Activated T-helper 2 cell treated with anti-CD3 and anti-CD28 coated beads, Interferon-gamma antibody, Interleukin-2, Interleukin-4, amounts not matched to agents 10 μg/mL and 5 μg/mL and 100 μg/mL, durations not matched to agents 14 hours and 24 hours and 36 hours (primary cell): ENCODE data around the gene MNS1. TPM values are rescaled to one million over a fixed set of nuclear protein-coding genes. Genes with fewer than 3 reads are reported as not detected.

Experiments
- DNase-seq: peaks from one replicate; pipeline ENCODE4 v3.0.0; 2021; ENCODE audit warnings: low spot score
- H3K27ac Mint-ChIP-seq: one replicate; pipeline ENCODE4 v1.8.0; 2021; ENCODE audit warnings: mixed read lengths
- H3K27me3 Mint-ChIP-seq: one replicate; pipeline ENCODE4 v1.8.0; 2021; ENCODE audit warnings: low read depth, mixed read lengths
- H3K36me3 Mint-ChIP-seq: one replicate; pipeline ENCODE4 v1.8.0; 2021; ENCODE audit warnings: low read depth, mixed read lengths
- H3K4me1 Mint-ChIP-seq: one replicate; pipeline ENCODE4 v1.8.0; 2021; ENCODE audit warnings: low read depth, mixed read lengths
- H3K4me3 Mint-ChIP-seq: one replicate; pipeline ENCODE4 v1.8.0; 2021; ENCODE audit warnings: low read depth, mild to moderate bottlenecking, moderate library complexity, mixed read lengths
- H3K9me3 Mint-ChIP-seq: one replicate; pipeline ENCODE4 v1.8.0; 2021; ENCODE audit warnings: mixed read lengths
- intact Hi-C: fragments of 100-400 bp; cut with micrococcal nuclease; formaldehyde crosslinking; loops from one replicate; pipeline ENCODE4 v1.15.1; 2023
- total RNA-seq: library from RNA; stranded (reverse); gene quantifications from 2 replicates; pipeline ENCODE4 v1.2.3, GENCODE V29; 2022

The MNS1 gene
- total RNA-seq, 1 donor from 2014 or later: 0.14 TPM

DNA sequence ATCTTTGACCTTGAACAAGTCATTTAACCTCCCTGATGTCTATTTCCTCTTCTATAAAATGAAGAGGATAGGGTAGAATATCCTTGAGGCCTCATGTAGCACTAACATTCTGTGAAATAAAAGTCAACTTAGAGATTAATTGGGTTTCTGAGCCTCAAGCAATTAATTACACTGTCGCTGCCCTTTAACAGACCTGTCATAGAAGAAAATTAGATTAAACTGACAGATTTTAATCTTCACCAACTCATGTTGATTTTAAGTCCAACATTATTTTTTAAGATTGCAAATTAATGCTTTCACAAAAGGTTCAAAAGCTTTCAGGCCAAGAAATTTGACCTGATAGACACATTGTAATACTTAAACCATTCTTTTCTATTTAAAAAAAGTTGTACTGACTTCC, 8.1 kb upstream of the MNS1 start:
- H3K36me3 Mint-ChIP-seq: no peaks in the 10 kb centered on the region
- H3K4me3 Mint-ChIP-seq: no peak overlapping the region
- H3K27ac Mint-ChIP-seq: no peak overlapping the region
- intact Hi-C loops: no loop called here
- no peak for DNase-seq
- H3K27me3 Mint-ChIP-seq: peaks cover 18% of the 10 kb centered on the region
- peaks cover 9% of the 10 kb centered on the region for H3K4me1 Mint-ChIP-seq
- no peaks in the 10 kb centered on the region for H3K9me3 Mint-ChIP-seq

DNA sequence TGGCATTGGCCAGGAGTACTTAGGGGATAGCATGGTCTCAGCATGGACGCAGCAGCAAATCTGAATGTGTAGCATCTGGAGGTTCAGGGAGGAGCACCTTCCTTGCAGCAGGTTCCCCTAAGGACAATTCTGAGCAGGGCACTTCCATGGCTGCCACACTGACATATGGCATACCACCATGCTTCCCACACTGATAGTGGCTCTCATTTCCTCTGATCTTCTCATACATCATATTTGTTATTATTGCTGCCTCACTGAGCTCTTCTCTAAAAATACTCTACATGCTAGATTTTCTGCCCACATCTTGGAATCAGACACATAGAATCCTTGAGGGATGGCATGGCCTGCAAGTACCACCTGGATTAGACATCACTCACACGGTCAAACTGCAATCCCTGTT, 7.3 kb upstream of the MNS1 start:
- DNase-seq: no peak
- H3K9me3 Mint-ChIP-seq: no peaks in the 10 kb centered on the region
- H3K36me3 Mint-ChIP-seq: no peaks in the 10 kb centered on the region
- no peak overlapping the region for H3K4me3 Mint-ChIP-seq
- peaks cover 10% of the 10 kb centered on the region for H3K4me1 Mint-ChIP-seq
- peaks cover 19% of the 10 kb centered on the region for H3K27me3 Mint-ChIP-seq
- no peak overlapping the region for H3K27ac Mint-ChIP-seq
- intact Hi-C loops: no loop called here

DNA sequence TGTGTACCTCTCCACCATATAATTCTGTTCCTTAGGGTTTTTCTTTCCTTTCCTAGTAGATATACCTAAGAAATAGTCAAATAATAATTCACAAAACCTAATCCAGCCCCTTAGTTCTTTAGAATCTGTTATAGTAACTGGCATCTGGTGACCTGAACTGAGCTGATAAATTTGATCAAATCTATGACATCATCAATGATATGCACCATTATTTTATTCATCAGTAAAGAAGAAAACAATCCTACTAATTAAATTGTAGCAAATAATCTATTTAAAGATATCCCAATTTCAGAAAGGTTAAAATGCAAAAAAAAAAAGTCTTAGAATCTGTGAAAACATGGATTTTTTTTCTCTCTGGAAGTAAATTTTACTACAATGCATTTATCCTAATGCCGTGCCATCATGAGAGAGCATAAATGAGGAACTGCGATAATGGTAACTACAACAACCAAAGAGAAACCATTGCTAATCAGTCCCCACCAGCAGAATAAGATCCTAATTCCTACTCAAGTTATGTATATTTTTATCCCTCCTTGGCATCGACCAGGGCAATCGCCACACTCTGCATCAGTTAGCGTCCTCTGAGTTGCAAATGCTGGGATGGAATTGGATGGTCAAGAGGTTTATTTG, 6.6 kb upstream of the MNS1 start:
- no peak overlapping the region for H3K27ac Mint-ChIP-seq
- H3K9me3 Mint-ChIP-seq: no peaks in the 10 kb centered on the region
- H3K36me3 Mint-ChIP-seq: no peaks in the 10 kb centered on the region
- intact Hi-C loops: no loop called here
- peaks cover 10% of the 10 kb centered on the region for H3K4me1 Mint-ChIP-seq
- no peak for DNase-seq
- no peak overlapping the region for H3K4me3 Mint-ChIP-seq
- peaks cover 20% of the 10 kb centered on the region for H3K27me3 Mint-ChIP-seq

DNA sequence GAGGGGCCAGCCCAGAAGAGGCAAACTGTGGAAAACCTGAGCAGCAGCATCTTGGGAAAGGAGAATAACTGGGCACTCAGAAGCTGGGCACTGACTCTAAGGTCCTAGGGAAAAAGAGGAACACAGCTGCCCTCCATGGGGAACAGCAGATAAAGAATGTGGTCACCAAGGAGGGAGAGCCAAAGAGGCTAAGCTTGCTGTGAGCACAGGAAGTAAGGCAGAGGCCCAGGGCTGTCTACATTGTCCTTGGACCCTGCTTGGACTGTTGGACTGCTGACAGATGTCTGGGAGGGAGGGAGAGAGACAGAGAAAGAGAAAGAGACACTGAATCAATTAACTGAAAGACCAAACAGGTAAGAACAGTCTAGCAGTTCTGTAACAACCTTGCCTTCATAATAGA, 4.5 kb upstream of the MNS1 start:
- peaks cover 30% of the 10 kb centered on the region for H3K27me3 Mint-ChIP-seq
- intact Hi-C loops: loop anchor here (5.0 kb wide), 1 partner anchor 642 kb away; no protein-coding TSS in a partner anchor

GRCh38 chr15:56468401-56468800, 3.5 kb upstream of the MNS1 start:
- Mint-ChIP-seq H3K36me3 (no peaks in the 10 kb centered on the region), H3K4me3 (peak overlapping the region; percentile 54), H3K9me3 (no peaks in the 10 kb centered on the region), H3K4me1 (peaks cover 26% of the 10 kb centered on the region), H3K27ac (no peak overlapping the region), H3K27me3 (peaks cover 36% of the 10 kb centered on the region)
- intact Hi-C loops: loop anchor here (5.0 kb wide), 1 partner anchor 641 kb away; no protein-coding TSS in a partner anchor
- DNase-seq: no peak

More for the DNA sequence above, 4.5 kb upstream of the MNS1 start:
- DNase-seq: no peak
- Mint-ChIP-seq H3K4me3 (no peak overlapping the region), H3K27ac (no peak overlapping the region), H3K9me3 (no peaks in the 10 kb centered on the region), H3K36me3 (no peaks in the 10 kb centered on the region), H3K4me1 (peaks cover 23% of the 10 kb centered on the region)

DNA sequence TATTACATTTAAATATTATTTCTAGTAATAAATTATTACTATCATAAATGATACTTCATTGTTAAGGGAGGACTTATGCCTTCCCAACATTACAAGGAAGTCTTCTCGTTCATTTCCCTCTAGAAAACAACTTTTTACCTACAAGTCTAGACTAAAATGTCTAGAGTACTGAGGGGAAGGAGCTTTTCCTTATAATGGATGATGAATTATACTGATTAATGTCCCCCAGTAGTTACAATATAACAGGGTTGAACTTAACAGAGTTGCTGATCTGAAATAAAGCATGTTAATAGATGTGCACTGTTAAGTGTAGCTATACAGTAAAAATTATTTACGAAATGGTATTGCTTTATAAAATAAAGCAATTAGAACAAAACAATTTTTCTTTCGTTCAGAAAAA, 2.7 kb upstream of the MNS1 start:
- Mint-ChIP-seq H3K4me3 (no peak overlapping the region), H3K4me1 (peaks cover 26% of the 10 kb centered on the region), H3K36me3 (no peaks in the 10 kb centered on the region), H3K27me3 (peaks cover 34% of the 10 kb centered on the region), H3K9me3 (no peaks in the 10 kb centered on the region), H3K27ac (no peak overlapping the region)
- no peak for DNase-seq
- intact Hi-C loops: loop anchor here (5.0 kb wide), 1 partner anchor 640 kb away; no protein-coding TSS in a partner anchor

GRCh38 chr15:56460947-56461346, 4.0 kb downstream of the MNS1 start:
- H3K4me1 Mint-ChIP-seq: peaks cover 14% of the 10 kb centered on the region
- no peak overlapping the region for H3K4me3 Mint-ChIP-seq
- peaks cover 3% of the 10 kb centered on the region for H3K9me3 Mint-ChIP-seq
- DNase-seq: no peak
- H3K27me3 Mint-ChIP-seq: peaks cover 24% of the 10 kb centered on the region
- H3K36me3 Mint-ChIP-seq: no peaks in the 10 kb centered on the region
- no peak overlapping the region for H3K27ac Mint-ChIP-seq
- intact Hi-C loops: no loop called here

- H3K9me3 Mint-ChIP-seq: peaks cover 3% of the 10 kb centered on the region
- H3K27ac Mint-ChIP-seq: no peak overlapping the region
- intact Hi-C loops: no loop called here
Observed at GRCh38 chr15:56460071-56460470, 4.9 kb downstream of the MNS1 start.

GRCh38 chr15:56459096-56459495, 5.8 kb downstream of the MNS1 start:
- H3K9me3 Mint-ChIP-seq: peaks cover 3% of the 10 kb centered on the region
- no peak overlapping the region for H3K27ac Mint-ChIP-seq
- no peak for DNase-seq
- H3K36me3 Mint-ChIP-seq: no peaks in the 10 kb centered on the region
- intact Hi-C loops: no loop called here
- H3K27me3 Mint-ChIP-seq: peaks cover 15% of the 10 kb centered on the region
- peaks cover 2% of the 10 kb centered on the region for H3K4me1 Mint-ChIP-seq
- H3K4me3 Mint-ChIP-seq: no peak overlapping the region

More at GRCh38 chr15:56460071-56460470, 4.9 kb downstream of the MNS1 start:
- peaks cover 9% of the 10 kb centered on the region for H3K4me1 Mint-ChIP-seq
- DNase-seq: no peak
- H3K4me3 Mint-ChIP-seq: no peak overlapping the region
- H3K27me3 Mint-ChIP-seq: peaks cover 25% of the 10 kb centered on the region
- no peaks in the 10 kb centered on the region for H3K36me3 Mint-ChIP-seq

DNA sequence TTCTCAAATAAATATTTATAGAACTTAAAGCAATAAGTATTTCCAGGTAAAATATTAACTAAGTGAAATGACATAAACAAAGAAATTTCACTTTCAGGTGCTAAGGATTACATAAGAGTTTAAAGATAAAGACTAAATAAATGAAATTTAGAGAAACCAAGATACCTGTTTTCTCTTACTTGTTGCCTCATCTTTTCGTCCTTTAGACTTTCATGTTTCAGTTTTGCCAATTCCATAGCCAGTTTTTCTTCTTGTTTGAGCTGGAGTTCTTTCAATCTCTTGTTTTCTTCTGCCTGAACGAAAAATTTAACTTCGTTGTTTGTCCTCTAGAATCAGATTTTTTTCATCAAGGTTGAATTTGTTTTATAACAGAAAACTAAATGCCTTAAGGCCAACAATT, 8.7 kb downstream of the MNS1 start:
- peaks cover 8% of the 10 kb centered on the region for H3K27me3 Mint-ChIP-seq
- no peak overlapping the region for H3K27ac Mint-ChIP-seq
- intact Hi-C loops: no loop called here
- no peaks in the 10 kb centered on the region for H3K36me3 Mint-ChIP-seq
- no peaks in the 10 kb centered on the region for H3K4me1 Mint-ChIP-seq
- H3K9me3 Mint-ChIP-seq: peaks cover 3% of the 10 kb centered on the region
- no peak for DNase-seq
- no peak overlapping the region for H3K4me3 Mint-ChIP-seq

DNA sequence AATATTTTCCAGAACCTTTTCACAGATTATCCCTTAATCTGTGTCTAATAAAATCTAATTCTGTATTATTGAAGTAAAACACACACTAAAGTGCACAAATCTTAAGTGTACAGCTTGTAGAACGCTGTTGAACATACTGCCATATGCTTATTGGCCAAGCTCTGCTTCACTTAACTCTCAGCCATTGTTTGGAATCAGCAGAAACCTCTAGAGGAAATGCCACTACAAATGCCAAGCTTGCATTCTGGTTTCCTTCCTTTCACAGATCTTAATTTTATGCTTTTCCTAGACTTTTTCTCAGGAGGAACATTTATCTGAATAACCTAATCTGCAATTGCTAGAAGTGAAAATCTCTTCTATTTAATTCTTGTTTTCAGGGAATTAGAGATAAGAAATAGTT, 10.1 kb downstream of the MNS1 start:
- intact Hi-C loops: no loop called here
- no peaks in the 10 kb centered on the region for H3K36me3 Mint-ChIP-seq
- peaks cover 3% of the 10 kb centered on the region for H3K9me3 Mint-ChIP-seq
- no peak overlapping the region for H3K27ac Mint-ChIP-seq
- no peak for DNase-seq
- no peak overlapping the region for H3K4me3 Mint-ChIP-seq
- no peaks in the 10 kb centered on the region for H3K4me1 Mint-ChIP-seq
- H3K27me3 Mint-ChIP-seq: peaks cover 13% of the 10 kb centered on the region

GRCh38 chr15:56445746-56446145, 19.2 kb downstream of the MNS1 start:
- intact Hi-C loops: no loop called here
- Mint-ChIP-seq H3K9me3 (no peaks in the 10 kb centered on the region), H3K4me3 (no peak overlapping the region), H3K36me3 (no peaks in the 10 kb centered on the region), H3K27me3 (peaks cover 8% of the 10 kb centered on the region), H3K4me1 (no peaks in the 10 kb centered on the region), H3K27ac (no peak overlapping the region)
- DNase-seq: no peak

- intact Hi-C loops: no loop called here
- no peaks in the 10 kb centered on the region for H3K9me3 Mint-ChIP-seq
- H3K36me3 Mint-ChIP-seq: no peaks in the 10 kb centered on the region
- H3K4me3 Mint-ChIP-seq: no peak overlapping the region
- no peaks in the 10 kb centered on the region for H3K4me1 Mint-ChIP-seq
- no peak overlapping the region for H3K27ac Mint-ChIP-seq
- H3K27me3 Mint-ChIP-seq: peaks cover 6% of the 10 kb centered on the region
- no peak for DNase-seq
Observed at GRCh38 chr15:56442354-56442753, 22.6 kb downstream of the MNS1 start.
